DOHH2 (cell line): ENCODE results near the gene VKORC1.

ENCODE experiments used
- H3F3A ChIP-seq: fragments of 200-600 bp; sonication (generic), shearing (Covaris generic); 2 replicates; pipeline ENCODE4 v1.6.0; 2016; ENCODE audit warnings: antibody characterized with exemption, mild to moderate bottlenecking; ENCODE audit not compliant: control insufficient read depth, insufficient read depth
- H3K27ac ChIP-seq: fragments of 200-600 bp; sonication (generic); 2 replicates; pipeline ENCODE4 v1.5.1; 2014; ENCODE audit warnings: low read depth, mild to moderate bottlenecking, low read length, moderate library complexity
- H3K27me3 ChIP-seq: fragments of 200-600 bp; sonication (generic); 2 replicates; pipeline ENCODE4 v1.6.1; 2014; ENCODE audit warnings: mild to moderate bottlenecking, low read length, mixed read lengths; ENCODE audit not compliant: control insufficient read depth
- H3K36me3 ChIP-seq: fragments of 200-600 bp; sonication (generic); 2 replicates; pipeline ENCODE4 v1.6.1; 2014; ENCODE audit warnings: mild to moderate bottlenecking, low read length, moderate library complexity, mixed read lengths; ENCODE audit not compliant: control insufficient read depth
- H3K4me1 ChIP-seq: fragments of 200-600 bp; sonication (generic); 2 replicates; pipeline ENCODE4 v1.6.1; 2014; ENCODE audit warnings: mild to moderate bottlenecking, low read length, mixed read lengths; ENCODE audit not compliant: control insufficient read depth
- H3K4me2 ChIP-seq: fragments of 200-600 bp; sonication (generic); 2 replicates; pipeline ENCODE4 v1.6.0; 2014; ENCODE audit warnings: mild to moderate bottlenecking, low read length, moderate library complexity
- H3K4me3 ChIP-seq: fragments of 200-600 bp; sonication (generic); 2 replicates; pipeline ENCODE4 v1.5.1; 2014; ENCODE audit warnings: mild to moderate bottlenecking, low read length, mixed read lengths
- H3K79me2 ChIP-seq: fragments of 200-600 bp; sonication (generic); 2 replicates; pipeline ENCODE4 v1.6.1; 2014; ENCODE audit warnings: mild to moderate bottlenecking, low read length, mixed read lengths; ENCODE audit not compliant: control insufficient read depth
- H3K9me2 ChIP-seq: fragments of 200-600 bp; sonication (generic); replicated peaks from 2 replicates; pipeline ENCODE4 v1.6.1; 2014; ENCODE audit warnings: mild to moderate bottlenecking, low read length, mixed read lengths; ENCODE audit not compliant: control insufficient read depth
- H3K9me3 ChIP-seq: fragments of 200-600 bp; sonication (generic); 2 replicates; pipeline ENCODE4 v1.6.1; 2014; ENCODE audit warnings: antibody characterized with exemption, low read length, mixed read lengths; ENCODE audit not compliant: control insufficient read depth, insufficient read depth
- H4K20me1 ChIP-seq: fragments of 200-600 bp; sonication (generic); 2 replicates; pipeline ENCODE4 v1.6.0; 2014; ENCODE audit warnings: low read depth, mild to moderate bottlenecking, antibody characterized with exemption, low read length, moderate library complexity; ENCODE audit not compliant: control insufficient read depth, insufficient read depth
- EZH2phosphoT487 ChIP-seq: fragments of 200-600 bp; sonication (generic); IDR thresholded peaks from 2 replicates; pipeline ENCODE4 v1.6.1; 2017; ENCODE audit warnings: borderline replicate concordance, mild to moderate bottlenecking, antibody characterized with exemption, low read length, moderate library complexity, mixed read lengths
- TF ChIP-seq, protein P1 (sequence below): fragments of 200-600 bp; sonication (generic); IDR thresholded peaks from one replicate; pipeline ENCODE4 v1.5.1; 2014; ENCODE audit warnings: antibody characterized with exemption, mild to moderate bottlenecking, low read depth, low read length; ENCODE audit not compliant: poor library complexity, severe bottlenecking

Gene VKORC1

DNA sequence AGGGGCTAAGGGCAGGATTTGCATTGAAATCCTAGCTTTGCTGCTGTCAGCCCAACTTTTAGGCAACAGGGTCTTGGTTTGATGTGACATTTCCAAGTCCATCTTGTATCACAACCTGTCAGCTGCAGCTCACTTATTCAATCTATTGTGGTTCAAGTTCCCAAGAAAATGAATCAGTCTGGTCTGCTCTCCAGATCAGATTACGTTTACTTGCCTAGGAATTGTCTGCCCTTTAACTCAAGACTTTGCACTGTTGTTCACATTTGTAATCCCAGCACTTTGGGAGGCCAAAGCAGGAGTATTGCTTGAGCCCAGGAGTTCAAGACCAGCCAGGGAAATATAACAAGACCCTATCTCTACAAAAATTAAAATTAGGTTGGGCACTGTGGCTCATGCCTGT lies 51.2 kb downstream of the VKORC1 start:
- Histone ChIP-seq H3K79me2 (no peaks in the 10 kb centered on the region), H3K4me2 (no peak overlapping the region), H3K4me3 (no peak overlapping the region), H3K4me1 (no peaks in the 10 kb centered on the region), H3K36me3 (peaks cover 8% of the 10 kb centered on the region; the same call in 1 of the 2 replicates), H3K9me3 (no peaks in the 10 kb centered on the region), H4K20me1 (no peaks in the 10 kb centered on the region), H3K9me2 (no peaks in the 10 kb centered on the region), H3K27me3 (no peaks in the 10 kb centered on the region), H3K27ac (no peak overlapping the region), H3F3A (no peaks in the 10 kb centered on the region)
- TF ChIP-seq, protein P1, sequence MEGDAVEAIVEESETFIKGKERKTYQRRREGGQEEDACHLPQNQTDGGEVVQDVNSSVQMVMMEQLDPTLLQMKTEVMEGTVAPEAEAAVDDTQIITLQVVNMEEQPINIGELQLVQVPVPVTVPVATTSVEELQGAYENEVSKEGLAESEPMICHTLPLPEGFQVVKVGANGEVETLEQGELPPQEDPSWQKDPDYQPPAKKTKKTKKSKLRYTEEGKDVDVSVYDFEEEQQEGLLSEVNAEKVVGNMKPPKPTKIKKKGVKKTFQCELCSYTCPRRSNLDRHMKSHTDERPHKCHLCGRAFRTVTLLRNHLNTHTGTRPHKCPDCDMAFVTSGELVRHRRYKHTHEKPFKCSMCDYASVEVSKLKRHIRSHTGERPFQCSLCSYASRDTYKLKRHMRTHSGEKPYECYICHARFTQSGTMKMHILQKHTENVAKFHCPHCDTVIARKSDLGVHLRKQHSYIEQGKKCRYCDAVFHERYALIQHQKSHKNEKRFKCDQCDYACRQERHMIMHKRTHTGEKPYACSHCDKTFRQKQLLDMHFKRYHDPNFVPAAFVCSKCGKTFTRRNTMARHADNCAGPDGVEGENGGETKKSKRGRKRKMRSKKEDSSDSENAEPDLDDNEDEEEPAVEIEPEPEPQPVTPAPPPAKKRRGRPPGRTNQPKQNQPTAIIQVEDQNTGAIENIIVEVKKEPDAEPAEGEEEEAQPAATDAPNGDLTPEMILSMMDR = no peak
- no peak for TF ChIP-seq EZH2phosphoT487

DNA sequence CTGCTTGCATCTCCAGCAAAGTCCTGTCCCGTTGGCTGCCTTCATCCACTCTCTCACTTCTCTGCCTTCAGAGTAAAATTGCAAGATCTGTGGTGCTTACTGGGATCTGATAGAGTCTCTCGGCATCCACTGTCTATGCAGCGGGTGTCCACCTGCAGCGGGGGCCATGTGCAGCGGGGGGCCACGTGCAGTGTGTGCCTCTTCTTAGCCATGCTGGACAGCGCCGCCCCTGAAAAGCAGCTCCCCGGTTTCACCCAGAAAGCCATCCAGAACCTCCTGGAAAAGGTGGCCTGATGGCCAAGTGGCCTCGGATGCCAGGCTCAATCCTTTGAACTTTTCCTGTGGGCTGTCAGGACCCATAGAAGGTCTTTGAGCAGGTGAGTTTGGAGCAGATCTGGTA lies 51.7 kb downstream of the VKORC1 start:
- H3K27me3 ChIP-seq = no peaks in the 10 kb centered on the region
- no peaks in the 10 kb centered on the region for H3K9me2 ChIP-seq
- TF ChIP-seq, protein P1 = no peak
- TF ChIP-seq EZH2phosphoT487 = no peak
- H3F3A ChIP-seq = no peaks in the 10 kb centered on the region
- H3K9me3 ChIP-seq = no peaks in the 10 kb centered on the region
- H4K20me1 ChIP-seq = no peaks in the 10 kb centered on the region
- no peak overlapping the region for H3K4me3 ChIP-seq
- H3K4me1 ChIP-seq = no peaks in the 10 kb centered on the region
- H3K79me2 ChIP-seq = no peaks in the 10 kb centered on the region
- H3K4me2 ChIP-seq = no peak overlapping the region
- H3K27ac ChIP-seq = no peak overlapping the region
- H3K36me3 ChIP-seq = peaks cover 12% of the 10 kb centered on the region; the same call in 1 of the 2 replicates
